HG03460 (cell line): ENCODE results near the gene INPPL1.
"Not testable (repeated sequence)": the region's sequence is repeated elsewhere in the genome, so short reads cannot be mapped to it uniquely, and the experiment has no call there.

Experiments used
- ATAC-seq: cut with Tn5 transposase; IDR thresholded peaks from one replicate; pipeline ENCODE4 v1.9.1; 2021; ENCODE audit not compliant: unreplicated experiment

Gene INPPL1, protein sequence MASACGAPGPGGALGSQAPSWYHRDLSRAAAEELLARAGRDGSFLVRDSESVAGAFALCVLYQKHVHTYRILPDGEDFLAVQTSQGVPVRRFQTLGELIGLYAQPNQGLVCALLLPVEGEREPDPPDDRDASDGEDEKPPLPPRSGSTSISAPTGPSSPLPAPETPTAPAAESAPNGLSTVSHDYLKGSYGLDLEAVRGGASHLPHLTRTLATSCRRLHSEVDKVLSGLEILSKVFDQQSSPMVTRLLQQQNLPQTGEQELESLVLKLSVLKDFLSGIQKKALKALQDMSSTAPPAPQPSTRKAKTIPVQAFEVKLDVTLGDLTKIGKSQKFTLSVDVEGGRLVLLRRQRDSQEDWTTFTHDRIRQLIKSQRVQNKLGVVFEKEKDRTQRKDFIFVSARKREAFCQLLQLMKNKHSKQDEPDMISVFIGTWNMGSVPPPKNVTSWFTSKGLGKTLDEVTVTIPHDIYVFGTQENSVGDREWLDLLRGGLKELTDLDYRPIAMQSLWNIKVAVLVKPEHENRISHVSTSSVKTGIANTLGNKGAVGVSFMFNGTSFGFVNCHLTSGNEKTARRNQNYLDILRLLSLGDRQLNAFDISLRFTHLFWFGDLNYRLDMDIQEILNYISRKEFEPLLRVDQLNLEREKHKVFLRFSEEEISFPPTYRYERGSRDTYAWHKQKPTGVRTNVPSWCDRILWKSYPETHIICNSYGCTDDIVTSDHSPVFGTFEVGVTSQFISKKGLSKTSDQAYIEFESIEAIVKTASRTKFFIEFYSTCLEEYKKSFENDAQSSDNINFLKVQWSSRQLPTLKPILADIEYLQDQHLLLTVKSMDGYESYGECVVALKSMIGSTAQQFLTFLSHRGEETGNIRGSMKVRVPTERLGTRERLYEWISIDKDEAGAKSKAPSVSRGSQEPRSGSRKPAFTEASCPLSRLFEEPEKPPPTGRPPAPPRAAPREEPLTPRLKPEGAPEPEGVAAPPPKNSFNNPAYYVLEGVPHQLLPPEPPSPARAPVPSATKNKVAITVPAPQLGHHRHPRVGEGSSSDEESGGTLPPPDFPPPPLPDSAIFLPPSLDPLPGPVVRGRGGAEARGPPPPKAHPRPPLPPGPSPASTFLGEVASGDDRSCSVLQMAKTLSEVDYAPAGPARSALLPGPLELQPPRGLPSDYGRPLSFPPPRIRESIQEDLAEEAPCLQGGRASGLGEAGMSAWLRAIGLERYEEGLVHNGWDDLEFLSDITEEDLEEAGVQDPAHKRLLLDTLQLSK

DNA sequence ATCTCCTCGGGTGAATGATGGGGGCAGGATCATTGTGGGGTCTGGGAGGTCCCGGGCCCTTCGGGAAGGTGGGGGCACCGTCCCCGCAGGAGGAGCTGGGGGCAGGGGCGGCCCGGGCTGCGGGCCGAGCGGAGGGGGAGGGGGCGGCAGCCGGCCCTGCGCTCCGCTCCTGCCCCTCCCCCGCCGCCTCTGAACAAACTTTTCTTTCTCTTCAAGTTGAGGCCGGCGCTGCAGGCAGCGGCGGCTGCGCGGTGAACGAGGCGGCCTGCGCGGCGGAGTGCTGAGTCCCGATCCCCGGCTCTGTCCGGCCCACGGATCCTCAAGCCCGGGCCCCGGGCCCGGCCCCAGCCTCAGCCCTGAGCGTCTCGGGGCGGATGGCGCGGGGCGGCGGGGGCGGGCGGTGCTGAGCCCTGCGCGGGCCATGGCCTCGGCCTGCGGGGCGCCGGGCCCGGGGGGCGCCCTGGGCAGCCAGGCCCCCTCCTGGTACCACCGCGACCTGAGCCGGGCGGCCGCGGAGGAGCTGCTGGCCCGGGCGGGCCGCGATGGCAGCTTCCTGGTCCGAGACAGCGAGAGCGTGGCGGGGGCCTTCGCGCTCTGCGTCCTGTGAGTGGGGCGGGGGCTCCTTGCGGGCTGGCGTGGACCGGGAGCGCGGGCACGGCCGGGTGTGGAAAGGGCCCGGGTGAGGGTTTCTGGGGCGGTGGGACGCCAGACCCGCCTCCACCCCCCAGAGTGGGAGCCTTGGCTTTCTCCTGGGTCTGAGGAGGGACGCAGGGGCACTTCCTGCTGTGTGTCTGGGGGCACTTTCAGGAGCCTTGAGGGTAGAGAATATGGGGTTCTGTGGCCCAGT lies at the start of gene INPPL1:
Gene INPPL1, plus strand, starts transcription at position 204 of the 847 bp plus-strand sequence. Its CDS starts 218 bp downstream, at position 422.
- ATAC-seq: no peak

DNA sequence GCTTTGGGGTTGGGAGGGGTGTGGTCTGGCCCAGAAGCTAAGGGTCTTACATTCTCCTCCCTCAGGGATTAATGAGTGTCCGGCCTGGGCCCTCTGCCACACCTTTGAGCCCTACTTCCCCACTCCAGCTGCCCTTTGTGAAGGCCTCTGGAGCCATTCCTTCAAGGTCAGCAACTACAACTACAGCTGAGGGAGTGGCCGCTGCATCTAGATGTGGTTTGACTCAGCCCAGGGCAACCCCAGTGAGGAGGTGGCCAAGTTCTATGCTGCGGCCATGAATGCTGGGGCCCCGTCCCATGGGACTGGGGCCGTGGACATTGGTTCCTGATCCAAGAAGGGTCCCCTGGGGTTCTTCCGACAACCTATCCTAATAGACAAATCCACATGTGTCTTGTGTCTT lies 46.9 kb upstream of the INPPL1 start:
- ATAC-seq: no peak

DNA sequence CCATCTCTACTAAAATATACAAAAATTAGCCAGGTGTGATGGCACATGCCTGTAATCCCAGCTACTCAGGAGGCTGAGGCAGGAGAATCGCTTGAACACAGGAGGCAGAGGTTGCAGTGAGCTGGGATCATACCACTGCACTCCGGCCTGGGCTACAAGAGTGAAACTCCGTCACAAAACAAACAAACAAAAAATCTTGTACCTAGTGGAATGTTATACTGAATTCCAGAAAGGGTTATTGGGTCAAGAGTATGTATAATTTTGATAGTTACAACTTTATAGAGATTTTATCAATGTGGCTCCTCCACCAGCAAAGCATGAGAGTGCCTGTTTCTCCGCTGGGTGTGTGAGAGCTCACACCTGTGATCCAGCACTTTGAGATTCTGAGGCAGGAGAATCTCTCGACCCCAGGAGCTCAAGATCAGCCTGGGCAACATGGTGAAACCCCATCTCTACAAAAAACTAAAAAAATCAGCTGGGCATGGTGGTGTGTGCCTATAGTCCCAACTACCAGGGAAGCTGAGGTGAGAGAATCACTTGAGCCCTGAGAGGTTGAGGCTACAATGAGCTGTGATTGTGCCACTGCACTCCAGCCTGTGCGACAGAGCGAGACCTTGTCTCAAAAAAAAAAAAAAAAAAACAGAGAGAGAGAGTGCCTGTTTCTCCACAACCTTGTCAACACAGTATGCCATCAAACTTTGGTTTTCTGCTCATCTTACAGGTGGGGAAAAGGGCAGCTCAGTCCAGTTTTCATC lies 45.3 kb upstream of the INPPL1 start:
- no peak for ATAC-seq

DNA sequence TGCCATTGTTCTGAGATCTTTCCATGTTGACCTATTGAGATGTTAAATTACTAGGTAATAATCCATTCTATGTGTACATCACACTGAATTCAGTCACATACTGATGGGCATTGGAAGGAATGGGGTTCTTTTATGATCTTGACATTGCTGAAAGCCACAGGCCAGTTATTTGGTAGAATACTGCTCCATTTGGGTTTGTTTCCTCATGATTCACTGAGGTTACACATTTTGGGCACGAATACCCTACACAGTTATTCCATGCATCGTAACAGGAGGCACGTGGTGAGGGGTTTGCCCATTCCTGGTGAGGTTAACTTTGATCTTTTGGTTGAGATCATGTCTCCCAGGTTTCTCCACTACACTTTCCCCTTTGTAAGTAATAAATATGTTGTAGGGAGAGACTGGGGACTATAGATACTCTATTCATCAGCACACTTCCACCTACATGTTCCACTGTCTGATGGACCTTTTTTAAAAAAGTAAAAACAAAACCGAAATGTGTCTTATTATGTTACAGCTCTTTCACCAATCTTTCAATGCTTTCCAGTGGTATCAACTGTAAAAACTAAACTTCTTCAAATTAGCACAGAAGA lies 44.7 kb upstream of the INPPL1 start:
- no peak for ATAC-seq

DNA sequence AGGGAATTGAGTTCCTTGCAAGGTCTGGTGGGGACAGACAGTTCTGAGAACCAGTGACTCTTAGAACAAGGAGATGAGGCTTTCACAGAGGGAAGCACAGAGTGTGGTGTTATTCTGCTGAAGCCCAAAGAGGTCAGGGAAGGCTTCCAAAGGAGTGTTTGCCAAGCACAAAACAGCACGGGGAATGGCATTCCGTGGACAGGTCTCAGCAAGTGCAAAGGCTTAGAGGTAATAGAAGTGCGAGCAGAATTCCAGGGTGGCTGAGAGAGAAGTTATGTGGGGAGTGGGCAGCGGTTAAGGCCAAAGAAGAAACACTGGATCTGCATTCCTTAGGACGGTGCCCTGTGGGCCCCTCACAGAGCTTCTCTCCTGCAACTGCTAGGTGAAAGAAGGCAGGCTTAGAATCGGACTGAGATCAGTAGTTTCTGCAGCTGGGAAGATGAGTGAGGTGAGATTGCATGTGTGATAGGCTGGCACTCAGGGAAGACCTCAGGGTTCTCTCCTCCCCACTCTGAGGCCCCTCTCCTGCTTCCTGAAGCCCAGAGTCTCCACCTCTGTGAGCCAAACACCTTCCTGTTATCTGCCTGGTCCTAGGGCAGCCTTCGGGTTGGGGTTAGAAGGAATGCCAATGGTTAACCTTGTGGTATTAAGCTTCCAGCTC lies 43.5 kb upstream of the INPPL1 start:
- not testable (repeated sequence) for ATAC-seq

DNA sequence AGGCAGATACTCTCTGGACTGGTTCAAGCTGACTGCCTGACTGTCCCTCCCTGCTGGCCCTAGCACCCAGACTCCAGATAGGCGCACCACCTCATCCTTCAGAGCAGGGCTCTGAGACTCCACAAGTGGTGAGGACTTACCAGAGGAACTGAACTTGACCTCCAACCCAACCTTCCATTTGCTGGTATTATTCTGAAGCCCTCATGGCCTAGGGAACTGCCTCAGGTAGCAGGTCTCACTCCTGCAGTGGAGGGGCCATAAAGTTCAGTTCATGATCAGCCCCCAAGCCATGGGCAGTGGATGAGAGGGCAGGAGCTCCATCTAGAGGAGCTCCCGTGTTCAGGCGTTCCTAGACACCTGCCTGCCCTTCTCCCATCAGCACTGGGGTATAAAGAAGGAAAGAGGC lies 43.0 kb upstream of the INPPL1 start:
- not testable (repeated sequence) for ATAC-seq

DNA sequence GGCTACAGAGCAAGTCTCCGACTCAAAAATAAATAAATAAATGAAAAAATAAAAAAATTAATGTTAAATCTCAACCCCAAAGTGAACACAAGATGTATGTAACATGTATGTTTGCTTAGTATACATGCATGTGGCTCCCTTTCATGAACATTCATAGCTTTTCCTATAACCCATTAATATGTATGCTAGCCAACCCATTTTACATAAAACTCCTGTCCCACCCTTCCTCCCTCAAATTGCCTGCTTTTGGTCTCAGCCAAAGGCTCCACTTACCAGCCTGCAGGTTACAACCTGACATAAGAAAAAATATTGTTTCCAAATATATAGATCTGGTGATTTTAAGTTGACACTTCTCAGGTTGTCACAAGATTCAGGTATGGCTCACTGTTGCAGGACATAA lies 36.3 kb upstream of the INPPL1 start:
- ATAC-seq: no peak

DNA sequence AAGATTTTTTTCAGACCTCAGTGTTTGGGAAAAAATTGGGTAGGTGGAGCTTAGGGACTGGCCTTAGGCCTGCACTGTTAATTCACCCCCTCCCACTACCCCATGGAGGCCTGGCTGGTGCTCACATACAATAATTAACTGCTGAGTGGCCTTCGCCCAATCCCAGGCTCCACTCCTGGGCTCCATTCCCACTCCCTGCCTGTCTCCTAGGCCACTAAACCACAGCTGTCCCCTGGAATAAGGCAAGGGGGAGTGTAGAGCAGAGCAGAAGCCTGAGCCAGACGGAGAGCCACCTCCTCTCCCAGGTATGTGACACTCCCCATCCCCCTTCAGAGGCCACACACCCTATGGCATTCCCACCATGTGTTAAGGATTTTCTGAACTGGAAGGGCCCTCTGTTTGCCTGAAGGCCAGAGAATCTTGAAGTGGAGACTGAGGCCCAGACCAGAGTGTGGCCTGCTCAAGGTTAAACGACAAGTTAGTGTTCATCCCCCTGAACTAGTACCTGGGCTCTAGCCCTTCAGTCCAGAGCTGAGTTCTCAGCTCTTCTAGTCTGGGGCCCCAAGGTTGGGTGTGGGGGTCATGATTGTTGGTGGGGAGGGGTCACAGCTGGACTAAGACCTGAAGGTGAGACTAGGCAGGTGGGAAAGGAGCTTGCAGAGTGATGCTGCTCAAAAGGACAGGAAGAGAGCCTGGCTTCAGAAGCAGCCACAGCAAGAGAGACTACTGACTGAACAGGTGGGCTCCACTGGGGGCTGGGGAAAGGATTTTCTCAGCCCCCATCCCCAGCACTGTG lies 34.9 kb upstream of the INPPL1 start:
- no peak for ATAC-seq

DNA sequence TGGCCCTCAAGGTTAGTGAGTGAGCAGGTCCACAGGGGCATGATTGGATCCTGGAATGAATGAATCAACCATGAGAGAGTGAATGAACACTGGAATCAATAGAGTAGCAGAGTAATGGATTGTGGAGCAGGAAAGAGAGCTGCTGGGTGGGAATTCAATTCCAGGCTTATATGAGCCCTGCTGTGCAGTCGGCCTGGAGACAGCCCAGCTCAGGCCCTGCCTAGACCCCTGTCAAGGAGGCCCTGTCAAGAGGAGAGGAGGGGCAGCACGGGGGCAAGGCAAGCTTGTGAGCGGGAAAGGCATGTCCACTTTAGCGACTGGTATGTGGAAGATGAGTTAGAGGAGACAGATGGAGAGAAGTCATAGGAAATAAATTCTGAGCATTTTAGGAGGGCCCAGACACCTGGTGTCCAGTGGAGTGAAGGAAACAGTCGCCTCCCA lies 33.9 kb upstream of the INPPL1 start:
- no peak for ATAC-seq

DNA sequence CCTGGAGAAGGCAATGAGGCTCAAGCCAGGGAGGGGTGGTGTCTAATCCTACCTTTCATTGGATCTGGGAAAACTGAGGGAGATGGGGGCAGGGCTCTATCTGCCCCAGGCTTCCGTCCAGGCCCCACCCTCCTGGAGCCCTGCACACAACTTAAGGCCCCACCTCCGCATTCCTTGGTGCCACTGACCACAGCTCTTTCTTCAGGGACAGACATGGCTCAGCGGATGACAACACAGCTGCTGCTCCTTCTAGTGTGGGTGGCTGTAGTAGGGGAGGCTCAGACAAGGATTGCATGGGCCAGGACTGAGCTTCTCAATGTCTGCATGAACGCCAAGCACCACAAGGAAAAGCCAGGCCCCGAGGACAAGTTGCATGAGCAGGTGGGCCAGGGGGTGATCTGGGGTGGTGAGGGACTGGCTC lies 32.6 kb upstream of the INPPL1 start, which contains the start of gene FOLR1:
Gene FOLR1, plus strand, starts transcription at position 180 of the 421 bp plus-strand sequence. Its CDS starts 34 bp downstream, at position 214.
- no peak for ATAC-seq

DNA sequence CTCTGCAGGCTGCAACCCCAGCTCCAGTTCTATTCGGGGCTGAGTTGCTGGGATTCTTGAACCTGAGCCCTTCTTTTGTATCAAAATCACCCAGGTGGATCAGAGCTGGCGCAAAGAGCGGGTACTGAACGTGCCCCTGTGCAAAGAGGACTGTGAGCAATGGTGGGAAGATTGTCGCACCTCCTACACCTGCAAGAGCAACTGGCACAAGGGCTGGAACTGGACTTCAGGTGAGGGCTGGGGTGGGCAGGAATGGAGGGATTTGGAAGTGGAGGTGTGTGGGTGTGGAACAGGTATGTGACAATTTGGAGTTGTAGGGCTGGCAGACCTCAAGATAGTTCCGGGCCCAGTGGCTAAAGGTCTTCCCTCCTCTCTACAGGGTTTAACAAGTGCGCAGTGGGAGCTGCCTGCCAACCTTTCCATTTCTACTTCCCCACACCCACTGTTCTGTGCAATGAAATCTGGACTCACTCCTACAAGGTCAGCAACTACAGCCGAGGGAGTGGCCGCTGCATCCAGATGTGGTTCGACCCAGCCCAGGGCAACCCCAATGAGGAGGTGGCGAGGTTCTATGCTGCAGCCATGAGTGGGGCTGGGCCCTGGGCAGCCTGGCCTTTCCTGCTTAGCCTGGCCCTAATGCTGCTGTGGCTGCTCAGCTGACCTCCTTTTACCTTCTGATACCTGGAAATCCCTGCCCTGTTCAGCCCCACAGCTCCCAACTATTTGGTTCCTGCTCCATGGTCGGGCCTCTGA lies 28.9 kb upstream of the INPPL1 start:
- no peak for ATAC-seq

DNA sequence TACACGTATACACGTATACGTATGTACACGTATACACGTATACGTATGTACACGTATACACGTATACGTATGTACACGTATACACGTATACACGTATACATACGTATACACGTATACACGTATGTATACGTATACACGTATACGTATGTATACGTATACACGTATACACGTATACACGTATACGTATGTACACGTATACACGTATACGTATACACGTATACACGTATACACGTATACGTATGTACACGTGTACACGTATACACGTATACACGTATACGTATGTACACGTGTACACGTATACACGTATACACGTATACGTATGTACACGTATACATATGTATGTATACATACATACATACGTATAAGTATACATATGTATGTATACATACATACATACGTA lies 23.1 kb upstream of the INPPL1 start:
- not testable (repeated sequence) for ATAC-seq

DNA sequence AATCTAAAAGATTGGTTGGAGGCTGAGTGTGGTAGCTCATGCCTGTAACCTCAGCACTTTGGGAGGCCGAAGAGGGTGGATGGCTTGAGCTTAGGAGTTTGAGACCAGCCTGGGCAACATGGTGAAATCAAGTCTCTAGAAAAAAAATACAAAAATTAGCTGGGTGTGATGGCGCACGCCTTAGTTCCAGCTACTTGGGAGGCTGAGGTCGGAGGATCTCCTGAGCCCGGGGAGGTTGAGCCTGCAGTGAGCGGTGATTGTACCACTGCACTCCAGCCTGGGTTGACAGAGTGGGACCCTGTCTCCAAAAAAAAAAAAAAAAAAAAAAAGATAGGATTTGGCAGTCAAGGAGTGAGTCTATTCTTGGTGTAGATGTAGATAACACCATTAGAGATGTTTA lies 22.0 kb upstream of the INPPL1 start:
- ATAC-seq: no peak

DNA sequence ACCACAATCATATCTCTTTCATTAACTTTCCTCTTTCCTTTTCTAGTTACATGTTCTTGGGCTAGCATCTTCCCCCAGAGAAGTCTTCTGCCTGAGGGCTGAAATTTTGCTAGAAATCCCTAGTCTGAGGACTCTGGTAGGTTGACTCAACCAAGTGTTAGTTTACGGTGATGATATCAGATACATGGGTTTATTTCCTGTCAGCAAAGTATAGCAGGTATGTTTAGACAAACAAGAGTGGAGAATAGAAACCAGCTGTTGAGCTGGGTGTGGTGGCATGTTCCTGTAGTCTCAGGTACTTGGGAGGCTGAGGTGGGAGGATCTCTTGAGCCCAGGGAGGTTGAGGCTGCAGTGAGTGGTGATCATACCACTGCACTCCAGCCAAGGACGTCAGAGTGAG lies 21.4 kb upstream of the INPPL1 start:
- ATAC-seq: no peak

DNA sequence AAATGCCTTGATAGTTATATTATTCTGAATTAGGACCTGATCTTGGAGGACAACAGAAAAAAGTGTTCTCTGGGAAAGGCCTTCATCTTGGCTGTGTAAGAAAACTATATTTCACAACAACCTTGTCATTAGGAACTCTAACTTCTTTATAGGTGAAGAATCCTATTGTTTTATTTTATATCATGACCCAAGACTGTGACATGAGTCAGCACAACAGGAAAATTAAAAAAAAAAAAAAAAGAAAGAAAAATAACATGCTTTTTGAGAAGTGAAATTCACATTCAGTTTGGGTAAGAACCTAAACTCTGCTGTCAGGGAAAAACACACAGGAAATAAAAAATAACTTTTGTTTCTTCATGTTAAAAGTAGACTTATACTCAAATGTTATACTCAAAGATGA lies 19.7 kb upstream of the INPPL1 start:
- ATAC-seq: no peak

DNA sequence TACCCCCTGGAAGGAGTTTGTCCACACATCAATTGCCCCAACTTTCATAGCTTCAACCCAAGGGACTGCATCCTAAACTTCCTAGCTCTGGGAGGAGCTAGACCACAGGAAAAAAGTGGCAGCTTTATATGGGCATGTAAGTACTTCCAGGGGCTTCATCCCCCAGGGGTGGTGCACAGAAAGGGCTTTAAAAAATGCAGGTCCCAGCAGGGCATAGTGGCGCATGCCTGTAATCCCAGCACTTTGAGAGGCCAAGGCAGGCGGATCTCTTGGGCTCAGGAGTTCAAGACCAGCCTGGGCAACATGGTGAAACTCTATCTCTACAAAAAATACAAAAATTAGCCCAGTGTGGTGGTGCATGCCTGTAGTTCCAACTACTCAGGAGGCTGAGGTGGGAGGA lies 17.8 kb upstream of the INPPL1 start:
- not testable (repeated sequence) for ATAC-seq

DNA sequence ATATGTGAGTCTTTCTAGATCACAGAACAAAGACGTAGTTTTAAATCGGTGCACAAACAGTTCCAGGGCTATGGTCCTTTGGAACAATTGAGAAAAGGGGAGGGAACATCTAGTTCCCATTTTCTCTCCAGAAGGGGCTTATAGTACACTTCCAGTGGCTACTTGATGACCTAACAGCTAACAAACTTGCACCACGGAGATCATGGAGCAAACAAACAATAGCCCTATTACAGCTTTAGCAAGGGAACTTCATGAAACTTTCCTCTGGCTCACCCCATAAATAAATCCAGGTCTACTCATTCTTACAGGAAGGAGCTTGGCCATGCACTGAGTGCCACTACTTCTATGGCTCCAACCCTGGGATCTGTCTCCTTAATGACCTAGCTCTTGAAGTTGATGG lies 16.3 kb upstream of the INPPL1 start:
- ATAC-seq: no peak
